Glutamatergic neuron (in vitro differentiated cells): ENCODE data around the gene C5orf58. TPM values are rescaled to one million over a fixed set of nuclear protein-coding genes. Genes with fewer than 3 reads are reported as not detected.

ENCODE experiments used
- DNase-seq: peaks from one replicate; pipeline ENCODE4 v3.0.0; 2022
- H3K27ac Mint-ChIP-seq: one replicate; pipeline ENCODE4 v1.8.0; 2020; ENCODE audit warnings: mild to moderate bottlenecking, mixed read lengths, inconsistent platforms; ENCODE audit not compliant: unreplicated experiment
- H3K27me3 Mint-ChIP-seq: one replicate; pipeline ENCODE4 v1.8.0; 2020; ENCODE audit warnings: mild to moderate bottlenecking, moderate library complexity, mixed read lengths, inconsistent platforms; ENCODE audit not compliant: unreplicated experiment
- H3K36me3 Mint-ChIP-seq: one replicate; pipeline ENCODE4 v1.8.0; 2020; ENCODE audit warnings: mild to moderate bottlenecking, mixed read lengths, inconsistent platforms; ENCODE audit not compliant: unreplicated experiment
- H3K4me1 Mint-ChIP-seq: one replicate; pipeline ENCODE4 v1.8.0; 2020; ENCODE audit warnings: mild to moderate bottlenecking, low read depth, mixed read lengths, inconsistent platforms; ENCODE audit not compliant: unreplicated experiment
- H3K4me3 Mint-ChIP-seq: one replicate; pipeline ENCODE4 v1.8.0; 2020; ENCODE audit warnings: mild to moderate bottlenecking, mixed read lengths, inconsistent platforms; ENCODE audit not compliant: unreplicated experiment
- H3K9me3 Mint-ChIP-seq: one replicate; pipeline ENCODE4 v1.8.0; 2020; ENCODE audit warnings: mild to moderate bottlenecking, moderate library complexity, mixed read lengths, inconsistent platforms; ENCODE audit not compliant: unreplicated experiment
- total RNA-seq: library from RNA; stranded (reverse); fragmentation: NEBNext Ultra II Directional; extraction: Animal tissue kit (Norgen Biotek cat#: 25700); gene quantifications from one replicate; pipeline ENCODE4 v1.2.1, GENCODE V29; 2021; ENCODE audit not compliant: unreplicated experiment
- TF ChIP-seq, protein P1 (sequence below): fragments of 200-600 bp; sonication (generic); IDR thresholded peaks from one replicate; pipeline ENCODE4 v1.5.0; 2021; ENCODE audit not compliant: partially characterized antibody, unreplicated experiment

C5orf58 gene
- total RNA-seq, 1 donor from 2014 or later = not detected

- Mint-ChIP-seq H3K36me3 (peaks cover 19% of the 10 kb centered on the region), H3K27ac (no peak overlapping the region), H3K9me3 (peaks cover 3% of the 10 kb centered on the region), H3K4me3 (no peak overlapping the region), H3K27me3 (peaks cover 2% of the 10 kb centered on the region), H3K4me1 (no peaks in the 10 kb centered on the region)
- TF ChIP-seq, protein P1, sequence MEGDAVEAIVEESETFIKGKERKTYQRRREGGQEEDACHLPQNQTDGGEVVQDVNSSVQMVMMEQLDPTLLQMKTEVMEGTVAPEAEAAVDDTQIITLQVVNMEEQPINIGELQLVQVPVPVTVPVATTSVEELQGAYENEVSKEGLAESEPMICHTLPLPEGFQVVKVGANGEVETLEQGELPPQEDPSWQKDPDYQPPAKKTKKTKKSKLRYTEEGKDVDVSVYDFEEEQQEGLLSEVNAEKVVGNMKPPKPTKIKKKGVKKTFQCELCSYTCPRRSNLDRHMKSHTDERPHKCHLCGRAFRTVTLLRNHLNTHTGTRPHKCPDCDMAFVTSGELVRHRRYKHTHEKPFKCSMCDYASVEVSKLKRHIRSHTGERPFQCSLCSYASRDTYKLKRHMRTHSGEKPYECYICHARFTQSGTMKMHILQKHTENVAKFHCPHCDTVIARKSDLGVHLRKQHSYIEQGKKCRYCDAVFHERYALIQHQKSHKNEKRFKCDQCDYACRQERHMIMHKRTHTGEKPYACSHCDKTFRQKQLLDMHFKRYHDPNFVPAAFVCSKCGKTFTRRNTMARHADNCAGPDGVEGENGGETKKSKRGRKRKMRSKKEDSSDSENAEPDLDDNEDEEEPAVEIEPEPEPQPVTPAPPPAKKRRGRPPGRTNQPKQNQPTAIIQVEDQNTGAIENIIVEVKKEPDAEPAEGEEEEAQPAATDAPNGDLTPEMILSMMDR = no peak
- DNase-seq = no peak
These were observed 52.4 kb downstream of the C5orf58 start for GRCh38 chr5:170285181-170285580.

DNA sequence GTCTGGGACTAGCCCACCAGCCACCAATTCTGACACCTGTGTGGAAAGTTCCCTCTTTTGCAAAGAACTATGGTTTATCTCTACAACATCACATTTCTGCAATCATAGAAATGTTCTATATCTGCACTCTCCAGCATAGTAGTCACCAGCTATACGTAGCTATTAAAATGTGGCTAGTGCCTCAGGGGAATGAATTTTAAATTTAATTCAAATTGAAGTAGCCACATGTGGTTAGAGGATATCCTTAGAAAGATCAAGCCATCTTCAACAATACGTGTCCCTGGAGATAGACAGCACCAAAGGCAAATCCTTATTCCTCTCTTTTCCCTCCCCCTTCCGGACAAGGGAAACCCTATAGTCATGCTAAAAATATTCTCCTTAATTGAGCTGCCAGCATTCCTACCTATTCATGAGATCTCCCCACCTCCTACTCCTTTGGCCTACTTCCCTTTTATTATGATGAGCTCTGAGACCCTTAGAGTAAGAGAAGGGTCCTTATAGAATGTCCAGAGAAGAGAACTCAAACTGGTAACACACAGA is 53.7 kb downstream of the C5orf58 start:
- TF ChIP-seq, protein P1 = no peak
- peaks cover 6% of the 10 kb centered on the region for H3K27me3 Mint-ChIP-seq
- H3K9me3 Mint-ChIP-seq = peaks cover 3% of the 10 kb centered on the region
- H3K36me3 Mint-ChIP-seq = peaks cover 19% of the 10 kb centered on the region
- no peaks in the 10 kb centered on the region for H3K4me1 Mint-ChIP-seq
- H3K27ac Mint-ChIP-seq = no peak overlapping the region
- no peak overlapping the region for H3K4me3 Mint-ChIP-seq
- DNase-seq = no peak

DNA sequence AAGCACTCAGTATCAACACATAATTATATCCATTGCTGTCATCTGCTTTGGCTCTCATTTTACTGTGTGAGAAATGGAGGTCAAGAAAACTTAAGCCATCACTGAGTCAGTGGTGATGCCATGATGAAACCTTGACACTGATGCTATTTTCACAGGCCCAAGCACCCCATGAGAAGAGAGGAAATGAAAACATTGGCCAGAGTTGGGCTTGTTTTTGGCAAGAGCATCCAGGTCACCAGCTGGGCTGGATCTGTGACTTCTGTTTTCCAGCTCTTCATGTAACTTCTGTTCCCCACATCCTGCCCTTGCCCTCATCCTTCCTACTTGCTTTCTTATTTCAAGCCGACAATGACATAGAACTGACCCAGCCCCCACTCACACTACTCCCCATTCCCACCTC is 54.7 kb downstream of the C5orf58 start:
- Mint-ChIP-seq H3K36me3 (peaks cover 19% of the 10 kb centered on the region), H3K27ac (no peak overlapping the region), H3K4me1 (no peaks in the 10 kb centered on the region), H3K4me3 (no peak overlapping the region), H3K27me3 (peaks cover 7% of the 10 kb centered on the region), H3K9me3 (peaks cover 3% of the 10 kb centered on the region)
- DNase-seq = no peak
- TF ChIP-seq, protein P1 = no peak

DNA sequence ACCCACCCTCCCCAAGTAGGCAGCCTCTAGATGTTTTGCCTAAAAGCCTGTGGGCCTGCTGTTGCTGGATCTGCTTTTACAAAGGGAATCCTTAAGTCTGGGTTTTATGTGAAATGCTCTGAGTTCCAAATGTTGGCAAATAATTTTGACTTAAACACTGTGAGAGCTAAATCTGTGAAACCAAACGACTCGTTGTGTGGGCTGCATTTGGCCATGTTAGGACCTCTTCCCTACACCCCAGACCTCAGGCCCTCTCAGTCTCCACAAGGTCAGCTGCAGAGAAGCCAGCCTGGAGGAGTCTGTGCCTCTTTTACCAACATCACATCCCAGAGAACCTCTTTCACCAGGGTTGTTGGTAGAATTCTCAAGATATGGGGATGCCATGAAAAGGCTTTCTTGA is 55.4 kb downstream of the C5orf58 start:
- Mint-ChIP-seq H3K36me3 (peaks cover 19% of the 10 kb centered on the region), H3K9me3 (peaks cover 3% of the 10 kb centered on the region), H3K4me3 (no peak overlapping the region), H3K27me3 (peaks cover 7% of the 10 kb centered on the region), H3K4me1 (no peaks in the 10 kb centered on the region), H3K27ac (no peak overlapping the region)
- TF ChIP-seq, protein P1 = no peak
- no peak for DNase-seq

DNA sequence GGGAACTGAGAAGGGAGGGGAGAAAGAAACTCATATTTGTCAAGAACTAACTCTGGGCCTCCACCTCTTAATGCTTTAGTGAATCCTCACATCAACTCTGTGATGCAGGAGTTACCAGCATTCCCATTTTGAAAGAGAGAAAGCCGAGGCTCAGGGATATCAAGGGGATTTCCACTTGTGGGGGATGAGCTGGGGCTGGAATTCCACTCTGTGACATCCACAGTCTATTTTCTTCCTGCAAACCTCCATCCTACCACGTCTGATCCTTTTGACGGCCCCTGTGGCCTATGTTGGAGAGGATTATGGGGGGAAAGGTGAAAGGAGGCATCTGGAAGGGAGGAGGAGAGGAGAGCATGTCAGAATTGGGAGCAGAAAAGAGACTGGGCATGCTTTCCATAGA is 55.8 kb downstream of the C5orf58 start:
- Mint-ChIP-seq H3K27me3 (peaks cover 9% of the 10 kb centered on the region), H3K4me1 (no peaks in the 10 kb centered on the region), H3K27ac (no peak overlapping the region), H3K36me3 (peaks cover 17% of the 10 kb centered on the region), H3K4me3 (no peak overlapping the region), H3K9me3 (peaks cover 3% of the 10 kb centered on the region)
- TF ChIP-seq, protein P1 = no peak
- DNase-seq = no peak
